Measurements from ENCODE around the gene CAMSAP1.

The CAMSAP1 gene

DNA sequence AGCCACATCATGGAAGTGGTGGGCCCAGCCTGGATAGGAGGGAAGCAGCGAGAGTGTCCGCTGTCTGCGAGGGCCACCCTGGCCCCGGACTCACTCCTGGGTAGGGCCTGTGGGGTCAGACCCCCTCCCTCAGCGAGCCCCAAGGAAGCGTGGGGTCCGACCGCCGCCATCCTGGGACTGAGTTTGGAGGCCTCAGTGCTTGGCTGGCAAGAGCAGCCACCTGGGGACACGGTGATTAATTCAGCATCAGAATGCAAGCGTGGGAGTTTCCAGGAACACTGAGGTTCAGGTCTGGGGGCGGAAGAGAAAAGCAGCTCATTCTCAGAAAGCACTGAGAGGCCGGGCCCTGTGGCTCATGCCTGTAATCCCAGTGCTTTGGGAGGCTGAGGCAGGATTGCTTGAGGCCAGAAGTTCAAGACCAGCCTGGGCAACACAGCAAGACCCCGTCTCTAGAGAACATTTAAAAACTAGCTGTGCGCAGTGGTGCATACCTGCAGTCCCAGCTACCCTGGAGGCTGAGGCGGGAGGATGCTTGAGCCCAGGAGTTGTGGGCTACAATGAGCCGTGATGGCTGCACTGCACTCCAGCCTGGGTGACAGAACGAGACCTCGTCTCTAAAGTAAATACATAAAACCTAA, 18.3 kb upstream of the CAMSAP1 start:
- H3K27me3 ChIP-seq (replicated peaks in 2 of 5; ENCODE audit: control insufficient read depth in 4 of 5, insufficient read depth in 5 of 5, low read length in 4 of 5): no peaks in the 10 kb centered on the region
- CTCF ChIA-PET: interaction anchor here (0.9 kb wide), 1 partner anchor 61 kb away, joined by 4 read pairs; no protein-coding TSS in a partner anchor
- H3K4me3 ChIP-seq (ENCODE audit: control insufficient read depth in 1 of 7, extremely low read depth in 1 of 7, insufficient read depth in 4 of 7, low read depth in 2 of 7, low read length in 6 of 7): no peak overlapping the region
- H3K27ac ChIP-seq (ENCODE audit: insufficient read depth in 1 of 2, low read depth in 1 of 2, low read length in 2 of 2, poor library complexity in 1 of 2, severe bottlenecking in 2 of 2): no peak overlapping the region
- peaks cover 2 to 12% (median 5%) of the 10 kb centered on the region in 4 experiments for H3K36me3 ChIP-seq (ENCODE audit: control insufficient read depth in 4 of 4, insufficient read depth in 4 of 4, low read length in 3 of 4)
- H3K9me3 ChIP-seq (ENCODE audit: control extremely low read depth in 1 of 5, control insufficient read depth in 4 of 5, insufficient read depth in 2 of 5, low read depth in 1 of 5, low read length in 4 of 5): no peaks in the 10 kb centered on the region
- POLR2A ChIA-PET: no interaction called here
- 97% methylated on average over 17 of the region's 19 CpGs for WGBS (ENCODE audit: insufficient coverage)
- DNase-seq: no peak
- H3K4me1 ChIP-seq (ENCODE audit: control extremely low read depth in 1 of 4, control insufficient read depth in 4 of 4, insufficient read depth in 4 of 4, low read length in 3 of 4): peaks cover 0 to 20% (median 19%) of the 10 kb centered on the region in 4 experiments

DNA sequence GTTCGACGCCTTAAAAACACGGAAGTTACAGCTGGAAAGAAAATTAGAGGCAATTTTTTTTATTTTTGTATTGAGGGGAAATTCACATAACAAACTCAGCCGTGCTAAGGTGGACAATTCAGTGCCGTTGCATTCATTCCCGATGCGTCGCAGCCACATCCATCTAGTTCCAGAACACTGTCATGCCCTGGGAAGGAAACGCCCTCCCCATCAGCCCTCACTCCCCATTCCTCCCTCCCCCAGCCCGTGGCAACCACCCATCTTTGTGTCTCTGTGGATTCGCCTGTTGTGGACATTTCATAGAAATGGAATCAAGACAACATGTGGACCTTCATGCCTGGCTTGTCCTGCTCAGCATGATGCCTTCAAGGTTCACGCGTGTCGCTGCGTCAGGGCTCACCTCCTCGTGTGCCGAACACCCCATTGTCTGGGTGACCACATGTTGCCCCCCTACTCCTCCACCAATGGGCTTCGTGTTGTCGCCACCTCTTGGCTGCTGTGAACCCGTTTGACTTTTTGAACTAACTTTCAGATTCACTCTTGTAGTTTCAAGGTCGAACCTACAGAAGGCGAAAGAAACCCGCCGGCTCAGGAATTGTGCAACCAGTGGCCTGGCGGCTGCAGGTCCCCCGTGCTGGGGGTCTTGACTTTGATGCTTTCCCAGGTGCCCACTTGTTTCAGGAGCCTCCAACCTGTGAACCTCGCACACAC, 17.4 kb upstream of the CAMSAP1 start:
- 90% methylated on average over 26 of the region's 27 CpGs for WGBS (ENCODE audit: insufficient coverage)
- Histone ChIP-seq H3K9me3 (ENCODE audit: control extremely low read depth in 1 of 5, control insufficient read depth in 4 of 5, insufficient read depth in 2 of 5, low read depth in 1 of 5, low read length in 4 of 5) (no peaks in the 10 kb centered on the region), H3K4me1 (ENCODE audit: control extremely low read depth in 1 of 4, control insufficient read depth in 4 of 4, insufficient read depth in 4 of 4, low read length in 3 of 4) (peaks cover 0 to 20% (median 19%) of the 10 kb centered on the region in 4 experiments), H3K27ac (ENCODE audit: insufficient read depth in 1 of 2, low read depth in 1 of 2, low read length in 2 of 2, poor library complexity in 1 of 2, severe bottlenecking in 2 of 2) (no peak overlapping the region), H3K4me3 (ENCODE audit: control insufficient read depth in 1 of 7, extremely low read depth in 1 of 7, insufficient read depth in 4 of 7, low read depth in 2 of 7, low read length in 6 of 7) (no peak overlapping the region), H3K36me3 (ENCODE audit: control insufficient read depth in 4 of 4, insufficient read depth in 4 of 4, low read length in 3 of 4) (peaks cover 2 to 9% (median 4%) of the 10 kb centered on the region in 4 experiments), H3K27me3 (replicated peaks in 2 of 5; ENCODE audit: control insufficient read depth in 4 of 5, insufficient read depth in 5 of 5, low read length in 4 of 5) (no peaks in the 10 kb centered on the region)
- CTCF ChIA-PET: no interaction called here
- POLR2A ChIA-PET: no interaction called here
- peak in 2 of 3 donors; percentile 20 to 23 for DNase-seq

DNA sequence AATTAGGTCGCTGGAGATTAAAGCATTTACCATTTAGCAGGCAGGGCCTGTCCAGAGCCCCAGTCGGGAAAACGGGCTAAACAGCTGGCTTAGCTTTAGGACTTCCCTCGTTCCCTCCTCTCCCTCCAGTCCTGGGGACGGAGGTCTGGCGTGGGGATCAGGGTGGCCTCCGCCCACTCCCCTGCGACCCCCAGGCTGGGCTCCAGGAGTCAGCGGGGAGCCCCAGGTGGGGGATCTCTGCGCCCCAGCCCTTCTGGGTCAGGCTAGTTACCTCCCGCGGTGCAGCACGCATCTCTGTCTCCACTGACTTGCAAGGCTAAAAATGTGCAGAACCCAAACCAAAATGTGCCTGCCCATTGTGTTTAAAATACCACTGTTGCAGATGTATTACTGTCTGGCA, 16.2 kb upstream of the CAMSAP1 start:
- no peak overlapping the region for H3K4me3 ChIP-seq (ENCODE audit: control insufficient read depth in 1 of 7, extremely low read depth in 1 of 7, insufficient read depth in 4 of 7, low read depth in 2 of 7, low read length in 6 of 7)
- H3K36me3 ChIP-seq (ENCODE audit: control insufficient read depth in 4 of 4, insufficient read depth in 4 of 4, low read length in 3 of 4): peaks cover 2 to 9% (median 4%) of the 10 kb centered on the region in 4 experiments
- H3K27me3 ChIP-seq (replicated peaks in 2 of 5; ENCODE audit: control insufficient read depth in 4 of 5, insufficient read depth in 5 of 5, low read length in 4 of 5): no peaks in the 10 kb centered on the region
- CTCF ChIA-PET: no interaction called here
- no peak overlapping the region for H3K27ac ChIP-seq (ENCODE audit: insufficient read depth in 1 of 2, low read depth in 1 of 2, low read length in 2 of 2, poor library complexity in 1 of 2, severe bottlenecking in 2 of 2)
- POLR2A ChIA-PET: no interaction called here
- 93% methylated on average over 12 of the region's 13 CpGs for WGBS (ENCODE audit: insufficient coverage)
- no peak for DNase-seq
- peaks cover 0 to 20% (median 19%) of the 10 kb centered on the region in 4 experiments for H3K4me1 ChIP-seq (ENCODE audit: control extremely low read depth in 1 of 4, control insufficient read depth in 4 of 4, insufficient read depth in 4 of 4, low read length in 3 of 4)
- H3K9me3 ChIP-seq (ENCODE audit: control extremely low read depth in 1 of 5, control insufficient read depth in 4 of 5, insufficient read depth in 2 of 5, low read depth in 1 of 5, low read length in 4 of 5): peaks cover 0 to 7% (median 5%) of the 10 kb centered on the region in 5 experiments

DNA sequence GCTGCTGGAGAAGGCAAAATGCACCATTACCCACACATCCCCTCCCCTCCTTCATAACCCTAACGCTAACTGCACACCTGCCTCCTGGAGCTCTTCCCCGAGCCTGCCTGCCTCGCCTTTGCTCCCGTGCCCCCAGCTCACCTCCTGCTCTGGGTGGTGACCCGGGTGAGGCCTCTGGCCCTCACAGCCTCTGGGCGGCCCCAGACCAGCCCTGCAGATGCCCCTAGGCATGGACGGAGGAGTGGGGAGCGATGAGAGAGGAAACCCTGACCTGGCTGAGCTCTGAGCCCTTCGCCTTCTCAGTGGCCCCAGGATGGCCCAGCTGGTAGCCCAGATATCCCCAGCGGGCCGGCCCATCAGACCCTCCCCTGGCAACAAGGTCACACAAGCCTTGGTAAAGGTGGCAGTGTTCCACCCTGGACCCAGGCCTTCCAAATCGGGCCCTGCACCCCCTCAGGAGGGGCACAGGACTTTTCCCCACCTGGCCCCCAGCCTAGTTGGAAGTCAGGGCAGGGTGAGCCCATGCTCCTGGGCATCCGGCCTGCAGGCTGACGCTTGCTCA, 14.5 kb upstream of the CAMSAP1 start:
- no peak for DNase-seq
- H3K9me3 ChIP-seq (ENCODE audit: control extremely low read depth in 1 of 5, control insufficient read depth in 4 of 5, insufficient read depth in 2 of 5, low read depth in 1 of 5, low read length in 4 of 5): peaks cover 0 to 20% (median 15%) of the 10 kb centered on the region in 5 experiments
- peaks cover 0 to 8% (median 7%) of the 10 kb centered on the region in 4 experiments for H3K4me1 ChIP-seq (ENCODE audit: control extremely low read depth in 1 of 4, control insufficient read depth in 4 of 4, insufficient read depth in 4 of 4, low read length in 3 of 4)
- H3K36me3 ChIP-seq (ENCODE audit: control insufficient read depth in 4 of 4, insufficient read depth in 4 of 4, low read length in 3 of 4): peaks cover 2 to 9% (median 3%) of the 10 kb centered on the region in 4 experiments
- H3K27ac ChIP-seq (ENCODE audit: insufficient read depth in 1 of 2, low read depth in 1 of 2, low read length in 2 of 2, poor library complexity in 1 of 2, severe bottlenecking in 2 of 2): no peak overlapping the region
- ChIA-PET CTCF (no interaction called here), POLR2A (no interaction called here)
- 98% methylated on average over 9 of the region's 14 CpGs for WGBS (ENCODE audit: insufficient coverage)
- no peak overlapping the region for H3K4me3 ChIP-seq (ENCODE audit: control insufficient read depth in 1 of 7, extremely low read depth in 1 of 7, insufficient read depth in 4 of 7, low read depth in 2 of 7, low read length in 6 of 7)
- H3K27me3 ChIP-seq (replicated peaks in 2 of 5; ENCODE audit: control insufficient read depth in 4 of 5, insufficient read depth in 5 of 5, low read length in 4 of 5): no peaks in the 10 kb centered on the region

DNA sequence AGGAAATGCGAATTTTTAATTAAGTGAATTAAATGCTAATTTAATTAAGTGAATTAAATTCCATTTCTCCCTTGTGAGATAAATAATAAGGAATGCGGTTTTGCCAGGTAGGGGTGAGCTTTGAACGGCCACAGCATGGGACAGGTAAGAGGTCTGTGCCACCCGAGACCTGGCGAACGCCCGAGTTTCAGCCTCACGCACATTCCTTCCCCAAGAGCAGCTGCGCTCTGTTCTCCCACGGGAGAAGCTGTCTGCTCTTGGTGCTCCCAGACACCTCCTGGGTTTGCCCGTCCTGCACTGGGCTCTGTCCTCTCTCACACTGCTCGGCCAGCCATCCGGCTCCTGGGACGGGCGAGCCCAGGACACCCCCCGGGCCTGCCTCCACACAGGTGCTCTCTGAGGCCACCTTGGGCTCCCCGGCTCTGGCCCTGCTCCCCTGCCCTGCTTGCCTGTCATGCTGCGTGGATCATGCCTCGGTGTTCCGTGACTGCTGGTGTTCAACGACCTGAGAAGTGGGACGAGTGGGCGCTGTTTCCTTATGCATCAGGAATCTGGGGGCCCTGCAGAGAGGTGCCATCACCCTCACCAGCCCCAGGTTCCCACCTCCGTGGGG, 13.7 kb upstream of the CAMSAP1 start:
- H3K27ac ChIP-seq (ENCODE audit: insufficient read depth in 1 of 2, low read depth in 1 of 2, low read length in 2 of 2, poor library complexity in 1 of 2, severe bottlenecking in 2 of 2): no peak overlapping the region

DNA sequence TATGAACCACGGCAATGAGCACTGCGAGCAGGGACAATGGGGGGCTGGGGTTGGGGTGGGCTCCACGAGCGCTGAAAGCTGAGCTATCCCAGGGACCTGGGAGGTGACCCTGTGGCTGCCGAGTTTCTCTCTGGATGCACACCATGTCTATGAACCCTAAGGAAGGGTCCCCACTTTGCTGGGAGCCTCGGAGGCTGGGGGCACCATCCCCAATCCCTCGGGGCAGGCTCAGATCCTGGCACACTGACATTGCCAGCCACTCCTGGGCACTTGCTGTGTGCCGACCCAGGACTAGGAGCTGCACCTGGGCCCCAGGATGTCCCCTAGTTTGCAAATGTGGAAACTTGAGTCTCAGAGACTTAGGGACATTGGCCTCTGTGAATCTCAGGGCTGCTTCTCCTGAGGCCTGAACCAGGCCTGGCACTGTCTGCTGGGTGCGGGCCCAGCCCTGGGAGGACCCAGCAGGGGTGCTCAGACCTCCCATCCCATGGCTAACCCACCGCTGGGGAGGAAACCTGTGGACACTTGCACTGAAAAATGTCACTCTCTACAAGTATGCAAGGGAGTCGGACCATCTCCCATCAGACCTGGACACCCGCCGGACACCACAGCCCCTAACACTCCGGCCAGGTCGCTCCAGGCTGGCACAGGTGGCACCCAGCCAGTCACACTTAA, 13.0 kb upstream of the CAMSAP1 start:
- Histone ChIP-seq H3K27me3 (replicated peaks in 2 of 5; ENCODE audit: control insufficient read depth in 4 of 5, insufficient read depth in 5 of 5, low read length in 4 of 5) (no peaks in the 10 kb centered on the region), H3K36me3 (ENCODE audit: control insufficient read depth in 4 of 4, insufficient read depth in 4 of 4, low read length in 3 of 4) (peaks cover 5 to 19% (median 10%) of the 10 kb centered on the region in 4 experiments), H3K9me3 (ENCODE audit: control extremely low read depth in 1 of 5, control insufficient read depth in 4 of 5, insufficient read depth in 2 of 5, low read depth in 1 of 5, low read length in 4 of 5) (peaks cover 4 to 34% (median 24%) of the 10 kb centered on the region in 5 experiments), H3K4me1 (ENCODE audit: control extremely low read depth in 1 of 4, control insufficient read depth in 4 of 4, insufficient read depth in 4 of 4, low read length in 3 of 4) (no peaks in the 10 kb centered on the region), H3K27ac (ENCODE audit: insufficient read depth in 1 of 2, low read depth in 1 of 2, low read length in 2 of 2, poor library complexity in 1 of 2, severe bottlenecking in 2 of 2) (no peak overlapping the region), H3K4me3 (ENCODE audit: control insufficient read depth in 1 of 7, extremely low read depth in 1 of 7, insufficient read depth in 4 of 7, low read depth in 2 of 7, low read length in 6 of 7) (no peak overlapping the region)
- DNase-seq: no peak
- WGBS (ENCODE audit: insufficient coverage): 97% methylated on average over 15 of the region's 15 CpGs
- ChIA-PET CTCF (no interaction called here), POLR2A (no interaction called here)

More for the DNA sequence above, 13.7 kb upstream of the CAMSAP1 start:
- POLR2A ChIA-PET: no interaction called here
- CTCF ChIA-PET: no interaction called here
- H3K9me3 ChIP-seq (ENCODE audit: control extremely low read depth in 1 of 5, control insufficient read depth in 4 of 5, insufficient read depth in 2 of 5, low read depth in 1 of 5, low read length in 4 of 5): peaks cover 0 to 28% (median 19%) of the 10 kb centered on the region in 5 experiments
- H3K4me3 ChIP-seq (ENCODE audit: control insufficient read depth in 1 of 7, extremely low read depth in 1 of 7, insufficient read depth in 4 of 7, low read depth in 2 of 7, low read length in 6 of 7): no peak overlapping the region
- H3K27me3 ChIP-seq (replicated peaks in 2 of 5; ENCODE audit: control insufficient read depth in 4 of 5, insufficient read depth in 5 of 5, low read length in 4 of 5): no peaks in the 10 kb centered on the region
- peaks cover under 1 to 12% (median 4%) of the 10 kb centered on the region in 4 experiments for H3K36me3 ChIP-seq (ENCODE audit: control insufficient read depth in 4 of 4, insufficient read depth in 4 of 4, low read length in 3 of 4)
- H3K4me1 ChIP-seq (ENCODE audit: control extremely low read depth in 1 of 4, control insufficient read depth in 4 of 4, insufficient read depth in 4 of 4, low read length in 3 of 4): peaks cover 0 to under 1% (median under 1%) of the 10 kb centered on the region in 4 experiments
- no peak for DNase-seq
- 98% methylated on average over 21 of the region's 24 CpGs for WGBS (ENCODE audit: insufficient coverage)

Measured in common myeloid progenitor, CD34-positive (primary cell).